Liver (tissue), 9 donors: ENCODE results near the gene HSF2BP. TPM values are rescaled to one million over a fixed set of nuclear protein-coding genes. Genes with fewer than 3 reads are reported as not detected.

Experiments used
- DNase-seq: peaks from one replicate; pipeline ENCODE4 v3.0.0-alpha.2; 2017; ENCODE audit warnings: low spot score
- H3K27ac ChIP-seq, 2 donors: one replicate each; pipeline ENCODE4 v1.7.0; 2013; ENCODE audit warnings: inconsistent platforms in 2 of 2, low read length in 2 of 2, control low read depth in 1 of 2, low read depth in 1 of 2, mild to moderate bottlenecking in 1 of 2
- H3K27me3 ChIP-seq, 4 donors: one replicate each; pipeline versions ENCODE4 v1.6.1 to v1.7.0; 2013; ENCODE audit warnings: low read length in 3 of 4, inconsistent platforms in 1 of 4, mild to moderate bottlenecking in 1 of 4, moderate library complexity in 1 of 4; ENCODE audit not compliant: control insufficient read depth in 4 of 4, insufficient read depth in 4 of 4
- H3K36me3 ChIP-seq, 4 donors: one replicate each; pipeline versions ENCODE4 v1.6.1 to v1.7.0; 2013; ENCODE audit warnings: low read length in 3 of 4, mild to moderate bottlenecking in 3 of 4, low read depth in 1 of 4, moderate library complexity in 1 of 4; ENCODE audit not compliant: control insufficient read depth in 4 of 4, insufficient read depth in 3 of 4
- H3K4me1 ChIP-seq, 4 donors: one replicate each; pipeline versions ENCODE4 v1.6.1 to v1.7.0; 2013; ENCODE audit warnings: low read length in 3 of 4, mild to moderate bottlenecking in 3 of 4, moderate library complexity in 1 of 4; ENCODE audit not compliant: control insufficient read depth in 4 of 4, insufficient read depth in 4 of 4
- H3K4me3 ChIP-seq, 3 donors: one replicate each; pipeline versions ENCODE4 v1.6.1 to v1.7.0; 2013; ENCODE audit warnings: low read length in 3 of 3, control low read depth in 1 of 3, low read depth in 1 of 3, mild to moderate bottlenecking in 1 of 3
- H3K9ac ChIP-seq, 2 donors: one replicate each; pipeline ENCODE4 v1.7.0; 2013; ENCODE audit warnings: low read length in 2 of 2, mild to moderate bottlenecking in 2 of 2, moderate library complexity in 2 of 2, control low read depth in 1 of 2, low read depth in 1 of 2
- H3K9me3 ChIP-seq, 4 donors: one replicate each; pipeline versions ENCODE4 v1.6.1 to v1.7.0; 2013; ENCODE audit warnings: low read length in 3 of 4; ENCODE audit not compliant: control insufficient read depth in 4 of 4
- ATF3 ChIP-seq: IDR thresholded peaks from 2 replicates; pipeline ENCODE4 v1.6.1; 2016; ENCODE audit warnings: antibody characterized with exemption
- FOXA1 ChIP-seq: IDR thresholded peaks from 2 replicates; pipeline ENCODE4 v1.6.1; 2016; ENCODE audit warnings: antibody characterized with exemption
- FOXA2 ChIP-seq: IDR thresholded peaks from 2 replicates; pipeline ENCODE4 v1.6.1; 2016; ENCODE audit warnings: antibody characterized with exemption
- GABPA ChIP-seq, 2 donors: IDR thresholded peaks in 1 of 2; conservative IDR thresholded peaks in 1 of 2; 2 replicates each; pipeline ENCODE4 v1.6.1; 2016; ENCODE audit warnings: antibody characterized with exemption in 2 of 2, mild to moderate bottlenecking in 1 of 2, moderate library complexity in 1 of 2
- HNF4G ChIP-seq: IDR thresholded peaks from 2 replicates; pipeline ENCODE4 v1.6.1; 2016; ENCODE audit warnings: antibody characterized with exemption
- JUND ChIP-seq, 2 donors: IDR thresholded peaks; 2 replicates each; pipeline ENCODE4 v1.6.1; 2016; ENCODE audit warnings: antibody characterized with exemption in 2 of 2
- MAX ChIP-seq: IDR thresholded peaks from 2 replicates; pipeline ENCODE4 v1.6.1; 2016; ENCODE audit warnings: antibody characterized with exemption
- RAD21 ChIP-seq, 2 donors: IDR thresholded peaks; 2 replicates each; pipeline ENCODE4 v1.6.1; 2016; ENCODE audit warnings: antibody characterized with exemption in 2 of 2, mild to moderate bottlenecking in 2 of 2
- RXRA ChIP-seq, 2 donors: IDR thresholded peaks; 2 replicates each; pipeline ENCODE4 v1.6.1; 2017 to 2018; ENCODE audit warnings: antibody characterized with exemption in 2 of 2, mild to moderate bottlenecking in 1 of 2
- SP1 ChIP-seq: IDR thresholded peaks from 2 replicates; pipeline ENCODE4 v1.6.1; 2018; ENCODE audit warnings: antibody characterized with exemption, mild to moderate bottlenecking
- WGBS: extraction: QIAGEN DNeasy Blood & Tissue Kit; methylation state at CpG from one replicate; pipeline ENCODE4 v1.1.7; 2013; 5-methylcytosine and 5-hydroxymethylcytosine counted together
- polyA plus RNA-seq, 2 donors: library from polyadenylated mRNA; stranded (reverse) in 1 of 2; unstranded in 1 of 2; fragments of 200-250 nt in 1 of 2; fragments of >200 nt in 1 of 2; fragmentation: Nextera tagmentation in 1 of 2; extraction: Ambion mirVana in 1 of 2; gene quantifications; one replicate each; pipeline versions ENCODE4 v1.2.1 to v1.2.3, GENCODE V29; 2013 to 2015
- total RNA-seq, 2 donors: library from RNA; depleted of rRNA; stranded (reverse); fragments of >200 nt; gene quantifications; one replicate each; pipeline ENCODE4 v1.2.3, GENCODE V29; 2014
- TF ChIP-seq, protein P1 (sequence below): IDR thresholded peaks from 2 replicates; pipeline ENCODE4 v1.6.1; 2016; ENCODE audit warnings: antibody characterized with exemption, mild to moderate bottlenecking
- TF ChIP-seq, protein P2 (sequence below): fragments of 150-350 bp; IDR thresholded peaks from 2 replicates; pipeline ENCODE4 v1.5.1; 2017; ENCODE audit warnings: improper control_type of control experiment, low read depth, low read length; ENCODE audit not compliant: missing input control
- donor health status: healthy.
- donor health status: healthy.
- donor health status: healthy.
- donor health status: healthy.
- donor health status: healthy.

The HSF2BP gene
- total and polyA plus RNA-seq, 4 donors: 0.14 to 0.33 (median 0.16) TPM; not detected in 1

DNA sequence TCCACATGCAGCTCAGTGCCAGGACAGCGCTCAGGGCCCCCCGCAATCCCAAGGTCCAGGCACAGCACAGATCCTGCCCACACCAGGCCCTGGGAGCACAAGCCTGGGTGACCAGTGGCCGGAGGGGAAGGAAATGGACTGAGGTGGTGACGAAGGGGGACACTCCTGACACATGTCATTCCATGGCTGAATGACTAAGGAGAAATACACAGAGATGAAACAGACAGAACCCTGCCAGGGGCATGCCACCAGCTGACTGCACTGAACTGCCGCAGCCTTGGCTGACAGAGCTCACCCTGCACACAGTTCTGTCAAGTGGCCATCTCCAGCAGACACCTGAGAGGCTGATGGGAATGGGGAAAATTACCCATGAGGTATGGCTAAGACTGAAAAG lies 56.1 kb downstream of the HSF2BP start:
- Histone ChIP-seq H3K4me1 (no peaks in the 10 kb centered on the region), H3K27me3 (no peaks in the 10 kb centered on the region), H3K4me3 (no peak overlapping the region), H3K9ac (no peak overlapping the region), H3K27ac (no peak overlapping the region), H3K36me3 (no peaks in the 10 kb centered on the region), H3K9me3 (no peaks in the 10 kb centered on the region)
- WGBS: 93% methylated on average over 5 of the region's 5 CpGs
- DNase-seq: no peak
- TF ChIP-seq GABPA (IDR thresholded peaks at IDR 0.05 in 1 of 2, conservative IDR thresholded peaks at IDR 0.05 in 1 of 2): no peak
- TF ChIP-seq SP1: no peak
- TF ChIP-seq, protein P1, sequence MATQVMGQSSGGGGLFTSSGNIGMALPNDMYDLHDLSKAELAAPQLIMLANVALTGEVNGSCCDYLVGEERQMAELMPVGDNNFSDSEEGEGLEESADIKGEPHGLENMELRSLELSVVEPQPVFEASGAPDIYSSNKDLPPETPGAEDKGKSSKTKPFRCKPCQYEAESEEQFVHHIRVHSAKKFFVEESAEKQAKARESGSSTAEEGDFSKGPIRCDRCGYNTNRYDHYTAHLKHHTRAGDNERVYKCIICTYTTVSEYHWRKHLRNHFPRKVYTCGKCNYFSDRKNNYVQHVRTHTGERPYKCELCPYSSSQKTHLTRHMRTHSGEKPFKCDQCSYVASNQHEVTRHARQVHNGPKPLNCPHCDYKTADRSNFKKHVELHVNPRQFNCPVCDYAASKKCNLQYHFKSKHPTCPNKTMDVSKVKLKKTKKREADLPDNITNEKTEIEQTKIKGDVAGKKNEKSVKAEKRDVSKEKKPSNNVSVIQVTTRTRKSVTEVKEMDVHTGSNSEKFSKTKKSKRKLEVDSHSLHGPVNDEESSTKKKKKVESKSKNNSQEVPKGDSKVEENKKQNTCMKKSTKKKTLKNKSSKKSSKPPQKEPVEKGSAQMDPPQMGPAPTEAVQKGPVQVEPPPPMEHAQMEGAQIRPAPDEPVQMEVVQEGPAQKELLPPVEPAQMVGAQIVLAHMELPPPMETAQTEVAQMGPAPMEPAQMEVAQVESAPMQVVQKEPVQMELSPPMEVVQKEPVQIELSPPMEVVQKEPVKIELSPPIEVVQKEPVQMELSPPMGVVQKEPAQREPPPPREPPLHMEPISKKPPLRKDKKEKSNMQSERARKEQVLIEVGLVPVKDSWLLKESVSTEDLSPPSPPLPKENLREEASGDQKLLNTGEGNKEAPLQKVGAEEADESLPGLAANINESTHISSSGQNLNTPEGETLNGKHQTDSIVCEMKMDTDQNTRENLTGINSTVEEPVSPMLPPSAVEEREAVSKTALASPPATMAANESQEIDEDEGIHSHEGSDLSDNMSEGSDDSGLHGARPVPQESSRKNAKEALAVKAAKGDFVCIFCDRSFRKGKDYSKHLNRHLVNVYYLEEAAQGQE: no peak
- no peak for TF ChIP-seq MAX
- no peak for TF ChIP-seq JUND (IDR thresholded peaks at IDR 0.05)
- TF ChIP-seq, protein P2, sequence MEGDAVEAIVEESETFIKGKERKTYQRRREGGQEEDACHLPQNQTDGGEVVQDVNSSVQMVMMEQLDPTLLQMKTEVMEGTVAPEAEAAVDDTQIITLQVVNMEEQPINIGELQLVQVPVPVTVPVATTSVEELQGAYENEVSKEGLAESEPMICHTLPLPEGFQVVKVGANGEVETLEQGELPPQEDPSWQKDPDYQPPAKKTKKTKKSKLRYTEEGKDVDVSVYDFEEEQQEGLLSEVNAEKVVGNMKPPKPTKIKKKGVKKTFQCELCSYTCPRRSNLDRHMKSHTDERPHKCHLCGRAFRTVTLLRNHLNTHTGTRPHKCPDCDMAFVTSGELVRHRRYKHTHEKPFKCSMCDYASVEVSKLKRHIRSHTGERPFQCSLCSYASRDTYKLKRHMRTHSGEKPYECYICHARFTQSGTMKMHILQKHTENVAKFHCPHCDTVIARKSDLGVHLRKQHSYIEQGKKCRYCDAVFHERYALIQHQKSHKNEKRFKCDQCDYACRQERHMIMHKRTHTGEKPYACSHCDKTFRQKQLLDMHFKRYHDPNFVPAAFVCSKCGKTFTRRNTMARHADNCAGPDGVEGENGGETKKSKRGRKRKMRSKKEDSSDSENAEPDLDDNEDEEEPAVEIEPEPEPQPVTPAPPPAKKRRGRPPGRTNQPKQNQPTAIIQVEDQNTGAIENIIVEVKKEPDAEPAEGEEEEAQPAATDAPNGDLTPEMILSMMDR: no peak

GRCh38 chr21:43602266-43603232 lies 56.7 kb downstream of the HSF2BP start:
- no peaks in the 10 kb centered on the region for H3K36me3 ChIP-seq
- TF ChIP-seq RAD21 (IDR thresholded peaks at IDR 0.05): no peak
- no peak for TF ChIP-seq SP1
- H3K27ac ChIP-seq: no peak overlapping the region
- H3K4me3 ChIP-seq: no peak overlapping the region
- no peaks in the 10 kb centered on the region for H3K27me3 ChIP-seq
- 88% methylated on average over 13 of the region's 13 CpGs for WGBS
- DNase-seq: no peak
- no peaks in the 10 kb centered on the region for H3K9me3 ChIP-seq
- no peak overlapping the region for H3K9ac ChIP-seq
- H3K4me1 ChIP-seq: no peaks in the 10 kb centered on the region

DNA sequence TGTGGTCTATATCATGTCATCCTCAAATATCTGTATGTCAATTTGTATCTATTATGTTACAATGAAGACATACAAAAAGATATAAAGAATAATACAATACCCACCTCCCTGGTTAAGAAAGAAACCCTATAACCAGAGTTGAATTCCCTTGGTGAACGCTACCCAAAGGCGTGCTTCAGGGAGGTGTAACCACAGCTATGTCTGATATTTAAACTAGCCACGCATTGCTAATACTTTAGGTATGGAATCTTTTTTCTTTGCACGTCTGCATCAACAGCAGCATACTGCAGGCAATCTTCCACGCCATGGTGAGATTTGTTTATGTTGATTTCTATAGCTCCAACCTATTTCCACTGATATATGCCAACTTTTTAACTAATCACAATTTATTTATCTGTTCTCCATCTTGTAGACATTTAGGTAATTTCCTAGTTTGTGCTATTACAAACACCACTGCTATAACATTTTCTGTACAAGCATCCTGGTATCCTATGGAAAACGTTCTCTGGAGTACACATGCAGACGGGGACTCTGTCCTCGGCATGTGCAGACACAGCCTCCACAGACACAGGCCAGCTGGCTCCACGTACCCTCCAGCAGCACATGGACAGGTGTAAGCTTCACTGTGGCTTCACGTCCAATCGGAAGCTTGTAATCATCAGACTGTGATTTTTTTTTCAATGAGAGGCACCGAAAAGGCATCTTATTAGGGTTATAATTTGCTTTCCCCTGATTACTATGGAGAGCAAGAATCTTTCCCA lies 58.5 kb downstream of the HSF2BP start:
- H3K9ac ChIP-seq: no peak overlapping the region
- H3K4me1 ChIP-seq: no peaks in the 10 kb centered on the region
- WGBS: 95% methylated on average over 12 of the region's 12 CpGs
- TF ChIP-seq HNF4G (no peak), FOXA1 (no peak), FOXA2 (no peak), RXRA (IDR thresholded peaks at IDR 0.05) (no peak), GABPA (IDR thresholded peaks at IDR 0.05 in 1 of 2, conservative IDR thresholded peaks at IDR 0.05 in 1 of 2) (no peak), ATF3 (no peak)
- TF ChIP-seq, protein P2: no peak

More for the DNA sequence above, 58.5 kb downstream of the HSF2BP start:
- Histone ChIP-seq H3K36me3 (no peaks in the 10 kb centered on the region), H3K27ac (no peak overlapping the region), H3K9me3 (no peaks in the 10 kb centered on the region), H3K4me3 (no peak overlapping the region), H3K27me3 (no peaks in the 10 kb centered on the region)
- DNase-seq: no peak
